OCI-LY1 (cell line): ENCODE results near the gene DAND5.

Source experiments
- H2AFZ ChIP-seq: fragments of 200-600 bp; sonication (generic), shearing (Covaris generic); 2 replicates; pipeline ENCODE4 v1.6.0; 2014; ENCODE audit warnings: antibody characterized with exemption, mild to moderate bottlenecking, low read length
- H3F3A ChIP-seq: fragments of 200-600 bp; sonication (generic), shearing (Covaris generic); 2 replicates; pipeline ENCODE4 v1.6.0; 2014; ENCODE audit warnings: mild to moderate bottlenecking, antibody characterized with exemption, low read length, moderate library complexity; ENCODE audit not compliant: insufficient read depth
- H3K27ac ChIP-seq: fragments of 200-600 bp; sonication (generic); 2 replicates; pipeline ENCODE4 v1.5.1; 2014; ENCODE audit warnings: low read length, mixed run types, mild to moderate bottlenecking, low read depth; ENCODE audit not compliant: poor library complexity, severe bottlenecking
- H3K27me3 ChIP-seq: fragments of 200-600 bp; sonication (generic); 2 replicates; pipeline ENCODE4 v1.6.0; 2014; ENCODE audit warnings: antibody characterized with exemption, mild to moderate bottlenecking, low read length, moderate library complexity; ENCODE audit not compliant: insufficient read depth
- H3K36me3 ChIP-seq: fragments of 200-600 bp; sonication (generic); 2 replicates; pipeline ENCODE4 v1.6.1; 2014; ENCODE audit warnings: mild to moderate bottlenecking, antibody characterized with exemption, low read length, moderate library complexity, mixed read lengths; ENCODE audit not compliant: insufficient read depth
- H3K4me1 ChIP-seq: fragments of 200-600 bp; sonication (generic); 2 replicates; pipeline ENCODE4 v1.5.1; 2014; ENCODE audit warnings: mild to moderate bottlenecking, low read length, moderate library complexity; ENCODE audit not compliant: insufficient read depth, severe bottlenecking
- H3K4me2 ChIP-seq: fragments of 200-600 bp; sonication (generic), shearing (Covaris generic); 2 replicates; pipeline ENCODE4 v1.6.1; 2014; ENCODE audit warnings: low read length
- H3K4me3 ChIP-seq: fragments of 200-600 bp; sonication (generic); 2 replicates; pipeline ENCODE4 v1.5.1; 2014; ENCODE audit warnings: low read length, low read depth, mild to moderate bottlenecking, mixed read lengths; ENCODE audit not compliant: poor library complexity, severe bottlenecking
- H3K79me2 ChIP-seq: fragments of 200-600 bp; shearing (Covaris generic); 2 replicates; pipeline ENCODE4 v1.6.1; 2016; ENCODE audit warnings: mixed run types, low read length, mixed read lengths; ENCODE audit not compliant: insufficient read depth
- H3K9ac ChIP-seq: fragments of 200-600 bp; sonication (generic), shearing (Covaris generic); 2 replicates; pipeline ENCODE4 v1.6.1; 2014; ENCODE audit warnings: mild to moderate bottlenecking, low read length, mixed read lengths
- H3K9me2 ChIP-seq: fragments of 200-600 bp; sonication (generic), shearing (Covaris generic); 2 replicates; pipeline ENCODE4 v1.6.1; 2014; ENCODE audit warnings: low read depth, mild to moderate bottlenecking, low read length, mixed read lengths
- H3K9me3 ChIP-seq: fragments of 200-600 bp; shearing (Covaris generic); 2 replicates; pipeline ENCODE4 v1.6.1; 2014; ENCODE audit warnings: low read length, mixed read lengths
- H4K20me1 ChIP-seq: fragments of 200-600 bp; sonication (generic), shearing (Covaris generic); 2 replicates; pipeline ENCODE4 v1.6.0; 2016; ENCODE audit warnings: mild to moderate bottlenecking, low read length; ENCODE audit not compliant: insufficient read depth
- CTCF ChIP-seq: fragments of 200-600 bp; sonication (generic), shearing (Covaris generic); IDR thresholded peaks from 2 replicates; pipeline ENCODE4 v1.5.1; 2017; ENCODE audit warnings: mild to moderate bottlenecking, antibody characterized with exemption, low read length, moderate library complexity, mixed read lengths
- EZH2 ChIP-seq: fragments of 200-600 bp; sonication (generic), shearing (Covaris generic); IDR thresholded peaks from 2 replicates; pipeline ENCODE4 v1.8.0; 2017; ENCODE audit warnings: borderline replicate concordance, mixed run types, mild to moderate bottlenecking, antibody characterized with exemption, low read length, moderate library complexity, mixed read lengths

DAND5 gene

DNA sequence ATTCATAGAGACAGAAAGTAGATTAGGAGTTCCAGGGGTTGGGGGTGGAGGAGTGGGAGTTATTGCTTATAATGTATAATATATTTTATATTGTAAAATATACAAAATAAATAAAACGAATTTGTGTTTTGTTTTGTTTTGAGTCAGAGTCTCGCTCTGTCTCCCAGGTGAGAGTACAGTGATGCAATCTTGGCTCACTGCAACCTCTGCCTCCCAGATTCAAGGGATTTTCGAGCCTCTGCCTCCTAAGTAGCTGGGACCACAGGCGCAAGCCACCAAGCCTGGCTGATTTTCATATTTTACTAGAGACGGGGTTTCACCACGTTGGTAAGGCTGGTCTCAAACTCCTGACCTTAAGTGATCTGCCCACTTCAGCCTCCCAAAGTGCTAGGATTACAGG lies 9.9 kb upstream of the DAND5 start:
- Histone ChIP-seq H3K27me3 (0 out of 2 replicates have a peak, but pooled peaks cover 4% of the 10 kb centered on the region), H3K36me3 (peaks cover 8% of the 10 kb centered on the region; the same call in 1 of the 2 replicates), H3K4me3 (no peak overlapping the region), H3K9me2 (no peaks in the 10 kb centered on the region), H3K9ac (no peak overlapping the region), H3K4me2 (no peak overlapping the region), H3K4me1 (peaks cover 18% of the 10 kb centered on the region), H2AFZ (no peak overlapping the region), H3K79me2 (no peaks in the 10 kb centered on the region), H4K20me1 (no peaks in the 10 kb centered on the region), H3K27ac (no peak overlapping the region), H3F3A (0 out of 2 replicates have a peak, but pooled peaks cover 7% of the 10 kb centered on the region), H3K9me3 (no peaks in the 10 kb centered on the region)
- TF ChIP-seq EZH2 = no peak

GRCh38 chr19:12965017-12965811 lies 4.2 kb upstream of the DAND5 start:
- Histone ChIP-seq H3K4me3 (peak overlapping the region; percentile 57), H3K4me2 (peak overlapping the region; percentile 85), H3K9me3 (no peaks in the 10 kb centered on the region), H3K4me1 (no peaks in the 10 kb centered on the region), H3K79me2 (no peaks in the 10 kb centered on the region), H3K9me2 (no peaks in the 10 kb centered on the region), H3K27ac (no peak overlapping the region), H3K27me3 (0 out of 2 replicates have a peak, but pooled peaks cover 2% of the 10 kb centered on the region), H3K36me3 (no peaks in the 10 kb centered on the region), H3K9ac (peak overlapping the region; percentile 71), H4K20me1 (no peaks in the 10 kb centered on the region), H2AFZ (peak overlapping the region; percentile 67), H3F3A (no peaks in the 10 kb centered on the region)
- TF ChIP-seq EZH2 (no peak), CTCF (peak; percentile 84)

DNA sequence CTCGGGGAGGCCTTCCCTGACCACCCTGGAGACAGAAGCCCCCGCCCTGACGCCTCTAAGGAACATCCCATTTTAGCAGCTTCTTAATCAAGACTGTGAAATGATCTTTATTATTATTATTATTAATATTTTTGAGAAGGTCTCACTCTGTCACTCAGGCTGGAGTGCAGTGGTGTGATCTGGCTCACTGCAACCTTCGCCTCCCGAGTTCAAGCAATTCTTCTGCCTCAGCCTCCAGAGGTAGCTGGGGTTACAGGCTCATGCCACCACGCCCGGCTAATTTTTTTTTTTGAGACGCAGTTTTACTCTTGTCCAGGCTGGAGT lies 3.6 kb upstream of the DAND5 start:
- no peak for TF ChIP-seq EZH2
- no peak for TF ChIP-seq CTCF
- no peaks in the 10 kb centered on the region for H3K79me2 ChIP-seq
- no peaks in the 10 kb centered on the region for H3K27me3 ChIP-seq
- no peaks in the 10 kb centered on the region for H3K9me3 ChIP-seq
- H3K4me2 ChIP-seq = peak overlapping the region; percentile 85; the same call in 1 of the 2 replicates
- no peaks in the 10 kb centered on the region for H3K9me2 ChIP-seq
- no peaks in the 10 kb centered on the region for H3F3A ChIP-seq
- H3K4me1 ChIP-seq = no peaks in the 10 kb centered on the region
- no peaks in the 10 kb centered on the region for H3K36me3 ChIP-seq
- no peak overlapping the region; the same call in 1 of the 2 replicates for H3K9ac ChIP-seq
- no peak overlapping the region for H3K27ac ChIP-seq
- H3K4me3 ChIP-seq = peak overlapping the region; percentile 57
- no peak overlapping the region for H2AFZ ChIP-seq
- no peaks in the 10 kb centered on the region for H4K20me1 ChIP-seq

DNA sequence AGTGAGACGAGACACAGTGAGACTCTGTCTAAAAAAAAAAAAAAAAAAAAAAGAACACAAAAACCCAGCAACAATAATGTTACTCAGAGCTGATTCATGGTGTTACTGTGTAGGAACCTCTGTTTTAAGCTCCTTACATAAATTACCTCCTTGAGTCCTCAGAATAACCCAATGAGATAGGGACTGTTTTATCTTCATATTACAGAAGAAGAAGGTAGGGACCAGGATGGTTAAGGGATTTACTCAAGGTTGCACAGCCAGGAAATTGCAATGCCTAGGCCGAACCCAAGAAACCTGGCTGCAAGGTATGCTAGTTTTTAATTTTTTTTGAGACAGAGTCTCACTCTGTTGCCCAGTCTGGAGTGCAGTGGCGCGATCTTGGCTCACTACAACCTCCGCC lies 1.5 kb upstream of the DAND5 start:
- H3K9me2 ChIP-seq = no peaks in the 10 kb centered on the region
- H3K4me3 ChIP-seq = no peak overlapping the region
- no peaks in the 10 kb centered on the region for H3K36me3 ChIP-seq
- no peaks in the 10 kb centered on the region for H3K9me3 ChIP-seq
- no peaks in the 10 kb centered on the region for H3K79me2 ChIP-seq
- no peaks in the 10 kb centered on the region for H3K27me3 ChIP-seq
- H3F3A ChIP-seq = no peaks in the 10 kb centered on the region
- no peak for TF ChIP-seq EZH2
- no peaks in the 10 kb centered on the region for H3K4me1 ChIP-seq
- no peak overlapping the region for H2AFZ ChIP-seq
- H3K4me2 ChIP-seq = no peak overlapping the region
- H4K20me1 ChIP-seq = no peaks in the 10 kb centered on the region
- H3K9ac ChIP-seq = no peak overlapping the region
- no peak overlapping the region for H3K27ac ChIP-seq
